ENCODE data around the gene SYDE1.
"Not testable (repeated sequence)": the region's sequence is repeated elsewhere in the genome, so short reads cannot be mapped to it uniquely, and the experiment has no call there.

GRCh38 chr19:15097980-15098379 lies 9.2 kb upstream of the SYDE1 start:
- not testable (repeated sequence) for TF ChIP-seq NR3C1 (CRISPR knock-in tag; conservative IDR thresholded peaks at IDR 0.05; ENCODE audit: low read depth); ZNF425 (CRISPR knock-in tag; conservative IDR thresholded peaks at IDR 0.05); CTCF (IDR thresholded peaks at IDR 0.05); SP1 (CRISPR knock-in tag; conservative IDR thresholded peaks at IDR 0.05); ELF4 (CRISPR knock-in tag; IDR thresholded peaks at IDR 0.05; ENCODE audit: low read depth); TP53 (CRISPR knock-in tag; IDR thresholded peaks at IDR 0.05); ZNF396 (CRISPR knock-in tag; IDR thresholded peaks at IDR 0.05; ENCODE audit: borderline replicate concordance); NFYB (CRISPR knock-in tag; conservative IDR thresholded peaks at IDR 0.05; ENCODE audit: low read depth); MAX (CRISPR knock-in tag; IDR thresholded peaks at IDR 0.05); ESRRA (CRISPR knock-in tag; IDR thresholded peaks at IDR 0.05; ENCODE audit: borderline replicate concordance); ZNF121 (CRISPR knock-in tag; IDR thresholded peaks at IDR 0.05)
- TF ChIP-seq, protein P1, sequence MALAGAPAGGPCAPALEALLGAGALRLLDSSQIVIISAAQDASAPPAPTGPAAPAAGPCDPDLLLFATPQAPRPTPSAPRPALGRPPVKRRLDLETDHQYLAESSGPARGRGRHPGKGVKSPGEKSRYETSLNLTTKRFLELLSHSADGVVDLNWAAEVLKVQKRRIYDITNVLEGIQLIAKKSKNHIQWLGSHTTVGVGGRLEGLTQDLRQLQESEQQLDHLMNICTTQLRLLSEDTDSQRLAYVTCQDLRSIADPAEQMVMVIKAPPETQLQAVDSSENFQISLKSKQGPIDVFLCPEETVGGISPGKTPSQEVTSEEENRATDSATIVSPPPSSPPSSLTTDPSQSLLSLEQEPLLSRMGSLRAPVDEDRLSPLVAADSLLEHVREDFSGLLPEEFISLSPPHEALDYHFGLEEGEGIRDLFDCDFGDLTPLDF (CRISPR knock-in tag; IDR thresholded peaks at IDR 0.05) = not testable (repeated sequence)
- TF ChIP-seq, protein P2, sequence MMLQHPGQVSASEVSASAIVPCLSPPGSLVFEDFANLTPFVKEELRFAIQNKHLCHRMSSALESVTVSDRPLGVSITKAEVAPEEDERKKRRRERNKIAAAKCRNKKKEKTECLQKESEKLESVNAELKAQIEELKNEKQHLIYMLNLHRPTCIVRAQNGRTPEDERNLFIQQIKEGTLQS (CRISPR knock-in tag; conservative IDR thresholded peaks at IDR 0.05) = not testable (repeated sequence)
